ENCODE data around the gene MRPS21. TPM values are rescaled to one million over a fixed set of nuclear protein-coding genes. Genes with fewer than 3 reads are reported as not detected.
A peak's percentile ranks its signal among the peaks of the same experiment; 100 is the strongest.

Gene MRPS21
- total RNA-seq: 80.8 and 87.3 TPM in 2 replicates

DNA sequence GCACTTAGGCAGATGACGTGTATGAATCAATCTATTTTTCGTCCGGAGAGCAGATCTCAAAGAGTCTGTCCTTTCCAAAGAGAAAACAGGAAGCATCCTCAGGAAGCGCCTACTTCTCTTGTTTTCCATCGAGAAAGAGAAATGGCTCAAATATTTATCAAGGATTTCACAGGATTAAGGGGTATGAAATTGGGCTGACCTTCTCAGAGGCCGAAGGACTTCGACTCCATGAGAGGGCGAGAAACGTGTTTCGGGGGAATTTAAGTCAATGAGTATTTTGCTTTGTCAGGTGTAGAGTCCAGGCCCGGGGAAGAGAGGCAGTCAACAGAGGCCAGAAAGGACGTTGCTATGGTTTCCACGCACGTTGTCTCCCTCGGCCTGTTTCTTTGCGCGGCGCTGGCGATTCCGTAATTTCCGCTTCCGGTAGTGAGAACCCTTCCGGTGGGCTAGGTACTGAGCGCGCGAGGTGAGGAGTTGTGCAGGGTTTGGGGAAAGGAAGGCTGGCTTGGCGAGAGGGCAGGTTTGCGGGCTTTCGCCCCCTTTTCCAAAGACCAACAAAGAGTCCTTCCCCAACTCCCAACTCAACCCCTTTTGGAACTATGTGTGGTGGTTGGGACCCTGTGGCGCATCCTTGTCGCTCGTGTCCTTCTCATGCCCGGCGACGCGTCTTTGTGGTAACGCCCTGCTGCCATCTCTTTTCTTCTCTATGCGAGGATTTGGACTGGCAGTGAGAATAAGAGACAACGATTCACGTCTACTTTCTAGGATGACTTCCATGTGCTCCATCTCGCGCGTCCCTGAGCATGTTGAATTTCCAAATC is at the start of gene MRPS21:
MRPS21 (plus strand) TSS at position 429 of the 821 bp plus-strand sequence. CDS start 506 bp downstream, outside the sequence.
- peaks cover 26% of the 10 kb centered on the region for H3K4me1 Mint-ChIP-seq
- peaks cover 31% of the 10 kb centered on the region for H3K36me3 Mint-ChIP-seq (ENCODE audit: low read depth)
- H3K27me3 Mint-ChIP-seq: no peaks in the 10 kb centered on the region
- H3K9me3 Mint-ChIP-seq: no peaks in the 10 kb centered on the region
- intact Hi-C loops (cut with micrococcal nuclease): loop anchor here (1.0 to 2.0 kb wide), 4 partner anchors 11 to 71 kb away; partner anchors contain the start of genes APH1A, CIART and RPRD2
- DNase-seq: peak; percentile 97
- H3K4me3 Mint-ChIP-seq: peak within 1 kb of the TSS; percentile 94
- H3K27ac Mint-ChIP-seq: peak within 1 kb of the TSS; percentile 97

DNA sequence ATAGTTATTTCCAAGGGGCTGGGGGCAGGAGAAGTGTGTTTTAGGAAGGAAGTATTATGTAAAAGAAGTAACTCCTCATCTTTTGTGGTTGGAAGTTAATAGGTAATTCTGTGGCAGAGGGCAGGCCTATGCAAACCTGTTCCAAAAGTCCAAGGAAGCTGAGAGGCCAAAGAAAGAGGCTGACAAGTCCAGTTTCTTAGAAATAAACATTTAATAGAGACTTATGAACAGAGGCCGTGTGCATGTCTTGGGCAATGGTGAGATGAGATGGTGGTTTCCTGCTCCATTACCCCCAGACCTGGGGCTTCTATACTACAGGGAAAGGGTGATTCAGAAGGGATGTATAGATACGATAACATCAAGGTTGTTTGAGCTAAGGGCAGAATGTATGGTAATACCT is 43.7 kb upstream of the MRPS21 start:
- intact Hi-C loops (cut with micrococcal nuclease): no loop called here
- Mint-ChIP-seq H3K36me3 (ENCODE audit: low read depth) (no peaks in the 10 kb centered on the region), H3K9me3 (no peaks in the 10 kb centered on the region), H3K4me1 (no peaks in the 10 kb centered on the region), H3K27me3 (peaks cover 9% of the 10 kb centered on the region), H3K4me3 (no peak overlapping the region), H3K27ac (no peak overlapping the region)
- no peak for DNase-seq

DNA sequence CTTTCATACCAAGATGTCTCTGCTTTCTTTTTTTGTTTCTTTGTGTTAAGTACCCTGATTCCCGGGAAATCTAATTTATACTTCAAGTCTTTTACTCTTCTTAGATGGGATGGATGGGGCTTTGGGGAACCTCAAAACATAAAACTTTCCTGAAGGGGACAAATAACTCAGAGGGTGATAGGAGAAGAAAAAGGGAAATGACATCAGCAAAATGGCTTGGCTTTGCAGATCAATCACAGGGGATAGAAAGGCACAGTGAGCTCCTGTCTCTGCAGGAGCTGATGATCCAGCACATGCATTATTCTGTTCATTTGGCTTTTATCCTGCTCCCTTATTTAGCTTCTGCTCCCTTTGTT is 37.5 kb upstream of the MRPS21 start:
- H3K4me3 Mint-ChIP-seq: peak overlapping the region; percentile 76
- no peak for DNase-seq
- H3K27me3 Mint-ChIP-seq: peaks cover 52% of the 10 kb centered on the region
- intact Hi-C loops (cut with micrococcal nuclease): loop anchor here (2.0 to 5.0 kb wide), 4 partner anchors 19 to 276 kb away; partner anchors contain the start of genes ANP32E and PRPF3
- H3K4me1 Mint-ChIP-seq: peaks cover 18% of the 10 kb centered on the region
- H3K9me3 Mint-ChIP-seq: no peaks in the 10 kb centered on the region
- no peak overlapping the region for H3K27ac Mint-ChIP-seq
- no peaks in the 10 kb centered on the region for H3K36me3 Mint-ChIP-seq (ENCODE audit: low read depth)

GRCh38 chr1:150256554-150257341 is 36.9 kb upstream of the MRPS21 start:
- Mint-ChIP-seq H3K9me3 (no peaks in the 10 kb centered on the region), H3K4me3 (no peak overlapping the region), H3K27ac (no peak overlapping the region), H3K4me1 (peaks cover 18% of the 10 kb centered on the region), H3K27me3 (peaks cover 52% of the 10 kb centered on the region), H3K36me3 (ENCODE audit: low read depth) (no peaks in the 10 kb centered on the region)
- intact Hi-C loops (cut with micrococcal nuclease): loop anchor here (2.0 to 5.0 kb wide), 4 partner anchors 20 to 276 kb away; partner anchors contain the start of genes ANP32E and PRPF3
- DNase-seq: no peak

DNA sequence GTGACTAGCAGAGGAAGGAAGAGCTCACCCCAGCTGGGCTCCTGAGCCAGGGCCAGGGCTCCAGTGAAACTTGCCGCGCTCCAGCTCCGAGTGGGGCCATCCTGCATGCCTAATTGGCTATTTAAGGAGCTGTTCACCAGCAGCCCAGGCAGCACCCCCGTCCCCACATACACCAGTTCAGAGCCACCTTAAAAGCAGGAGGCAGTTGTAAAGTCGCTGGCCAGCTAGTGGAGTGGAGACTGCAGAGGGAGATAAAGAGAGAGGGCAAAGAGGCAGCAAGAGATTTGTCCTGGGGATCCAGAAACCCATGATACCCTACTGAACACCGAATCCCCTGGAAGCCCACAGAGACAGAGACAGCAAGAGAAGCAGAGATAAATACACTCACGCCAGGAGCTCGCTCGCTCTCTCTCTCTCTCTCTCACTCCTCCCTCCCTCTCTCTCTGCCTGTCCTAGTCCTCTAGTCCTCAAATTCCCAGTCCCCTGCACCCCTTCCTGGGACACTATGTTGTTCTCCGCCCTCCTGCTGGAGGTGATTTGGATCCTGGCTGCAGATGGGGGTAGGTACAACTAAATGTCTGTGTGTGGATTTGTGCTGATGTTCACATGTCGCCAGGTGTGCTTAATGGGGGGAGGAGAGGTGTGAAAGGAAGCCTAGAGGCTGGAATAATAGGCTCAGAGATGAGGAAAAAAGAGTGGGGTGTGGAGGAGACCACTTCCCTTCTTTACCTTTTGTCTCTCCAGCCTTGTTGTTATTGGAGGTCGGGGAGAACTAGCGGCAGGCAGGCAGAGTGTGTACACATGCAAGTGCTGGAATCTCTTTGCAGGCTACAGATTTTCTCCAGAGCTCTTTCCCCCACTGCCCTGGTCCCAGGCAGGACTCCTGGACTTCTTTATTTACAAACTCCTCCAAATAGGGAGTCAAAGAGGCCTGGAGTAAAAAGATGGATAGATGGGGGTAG is 35.8 kb upstream of the MRPS21 start, which contains the start of gene CA14:
CA14 (plus strand) TSS at position 151 of the 962 bp plus-strand sequence; CDS start at position 506, 355 bp downstream.
- no peak for DNase-seq
- H3K4me1 Mint-ChIP-seq: peaks cover 18% of the 10 kb centered on the region
- H3K36me3 Mint-ChIP-seq (ENCODE audit: low read depth): no peaks in the 10 kb centered on the region
- intact Hi-C loops (cut with micrococcal nuclease): loop anchor here (2.0 to 5.0 kb wide), 4 partner anchors 21 to 274 kb away; partner anchors contain the start of genes ANP32E and PRPF3
- H3K9me3 Mint-ChIP-seq: no peaks in the 10 kb centered on the region
- no peak within 1 kb of the TSS for H3K4me3 Mint-ChIP-seq
- H3K27me3 Mint-ChIP-seq: peaks cover 52% of the 10 kb centered on the region
- no peak within 1 kb of the TSS for H3K27ac Mint-ChIP-seq

DNA sequence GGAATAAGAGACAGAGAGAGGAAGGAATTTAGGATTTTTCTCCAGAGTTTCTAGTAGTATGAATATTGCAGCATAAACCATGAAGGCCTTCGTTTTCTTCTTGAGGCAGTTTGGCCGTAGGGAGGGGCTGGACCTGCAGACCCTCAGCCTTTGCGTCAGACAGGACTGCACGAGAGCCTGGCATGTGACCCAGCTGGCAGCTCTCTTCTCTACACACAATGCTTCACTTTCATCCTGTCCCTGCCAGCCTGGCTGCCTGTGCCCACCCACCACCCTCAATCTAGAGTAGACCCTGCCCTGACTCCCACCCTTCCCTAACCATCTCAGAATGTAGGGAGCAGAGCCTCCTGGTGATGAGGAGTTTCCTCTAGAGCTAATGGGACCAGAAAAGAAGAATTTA is 34.4 kb upstream of the MRPS21 start:
- H3K36me3 Mint-ChIP-seq (ENCODE audit: low read depth): no peaks in the 10 kb centered on the region

GRCh38 chr1:150259758-150260669 is 33.6 kb upstream of the MRPS21 start:
- H3K4me1 Mint-ChIP-seq: peaks cover 18% of the 10 kb centered on the region

More for the DNA sequence above, 34.4 kb upstream of the MRPS21 start:
- no peak for DNase-seq
- H3K9me3 Mint-ChIP-seq: no peaks in the 10 kb centered on the region
- H3K4me3 Mint-ChIP-seq: no peak overlapping the region
- peaks cover 18% of the 10 kb centered on the region for H3K4me1 Mint-ChIP-seq
- intact Hi-C loops (cut with micrococcal nuclease): loop anchor here (5.0 kb wide), 3 partner anchors 63 to 273 kb away; partner anchors contain the start of gene PRPF3
- no peak overlapping the region for H3K27ac Mint-ChIP-seq
- peaks cover 49% of the 10 kb centered on the region for H3K27me3 Mint-ChIP-seq

GRCh38 chr1:150261367-150261766 is 32.3 kb upstream of the MRPS21 start:
- H3K27ac Mint-ChIP-seq: no peak overlapping the region
- H3K9me3 Mint-ChIP-seq: no peaks in the 10 kb centered on the region

More at GRCh38 chr1:150259758-150260669, 33.6 kb upstream of the MRPS21 start:
- Mint-ChIP-seq H3K36me3 (ENCODE audit: low read depth) (peaks cover 4% of the 10 kb centered on the region), H3K4me3 (no peak overlapping the region), H3K9me3 (no peaks in the 10 kb centered on the region), H3K27me3 (peaks cover 49% of the 10 kb centered on the region), H3K27ac (no peak overlapping the region)
- intact Hi-C loops (cut with micrococcal nuclease): loop anchor here (5.0 kb wide), 3 partner anchors 62 to 272 kb away; partner anchors contain the start of gene PRPF3
- DNase-seq: no peak

DNA sequence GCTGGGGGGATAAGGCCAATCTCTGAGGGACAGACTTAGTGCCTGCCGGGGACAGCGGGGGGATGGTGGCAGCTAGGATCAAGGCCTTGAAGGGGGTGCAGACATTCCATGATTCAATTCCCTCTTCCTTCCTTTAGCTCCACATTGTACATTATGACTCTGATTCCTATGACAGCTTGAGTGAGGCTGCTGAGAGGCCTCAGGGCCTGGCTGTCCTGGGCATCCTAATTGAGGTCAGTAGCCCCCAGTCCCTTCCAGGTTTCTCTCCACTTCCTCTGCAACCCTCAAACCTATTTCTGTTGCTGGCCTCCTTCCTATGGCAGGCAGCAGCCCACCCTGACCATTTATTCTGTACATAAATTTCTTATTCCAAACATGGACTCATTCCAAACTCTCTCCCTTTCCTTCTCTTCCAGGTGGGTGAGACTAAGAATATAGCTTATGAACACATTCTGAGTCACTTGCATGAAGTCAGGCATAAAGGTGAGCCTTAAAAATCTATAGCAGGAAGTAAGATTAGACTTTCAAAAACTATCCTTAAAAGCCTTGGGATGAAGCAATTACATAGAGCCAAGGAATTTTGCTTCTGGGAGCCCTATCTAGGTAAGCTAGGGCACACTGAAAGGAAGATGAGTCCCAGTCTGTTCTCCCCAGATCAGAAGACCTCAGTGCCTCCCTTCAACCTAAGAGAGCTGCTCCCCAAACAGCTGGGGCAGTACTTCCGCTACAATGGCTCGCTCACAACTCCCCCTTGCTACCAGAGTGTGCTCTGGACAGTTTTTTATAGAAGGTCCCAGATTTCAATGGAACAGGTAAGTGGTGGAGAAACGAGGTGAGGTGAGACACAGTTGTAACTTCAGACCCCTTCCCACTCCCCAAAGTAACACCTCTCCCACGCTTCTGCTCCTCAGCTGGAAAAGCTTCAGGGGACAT is 31.0 kb upstream of the MRPS21 start:
- H3K9me3 Mint-ChIP-seq: no peaks in the 10 kb centered on the region
- H3K4me1 Mint-ChIP-seq: peaks cover 18% of the 10 kb centered on the region
- intact Hi-C loops (cut with micrococcal nuclease): no loop called here
- no peak overlapping the region for H3K27ac Mint-ChIP-seq
- peaks cover 26% of the 10 kb centered on the region for H3K36me3 Mint-ChIP-seq (ENCODE audit: low read depth)
- peaks cover 28% of the 10 kb centered on the region for H3K27me3 Mint-ChIP-seq
- H3K4me3 Mint-ChIP-seq: no peak overlapping the region
- no peak for DNase-seq

More at GRCh38 chr1:150261367-150261766, 32.3 kb upstream of the MRPS21 start:
- Mint-ChIP-seq H3K36me3 (ENCODE audit: low read depth) (peaks cover 17% of the 10 kb centered on the region), H3K4me3 (no peak overlapping the region), H3K4me1 (peaks cover 11% of the 10 kb centered on the region), H3K27me3 (peaks cover 40% of the 10 kb centered on the region)
- intact Hi-C loops (cut with micrococcal nuclease): no loop called here
- no peak for DNase-seq

DNA sequence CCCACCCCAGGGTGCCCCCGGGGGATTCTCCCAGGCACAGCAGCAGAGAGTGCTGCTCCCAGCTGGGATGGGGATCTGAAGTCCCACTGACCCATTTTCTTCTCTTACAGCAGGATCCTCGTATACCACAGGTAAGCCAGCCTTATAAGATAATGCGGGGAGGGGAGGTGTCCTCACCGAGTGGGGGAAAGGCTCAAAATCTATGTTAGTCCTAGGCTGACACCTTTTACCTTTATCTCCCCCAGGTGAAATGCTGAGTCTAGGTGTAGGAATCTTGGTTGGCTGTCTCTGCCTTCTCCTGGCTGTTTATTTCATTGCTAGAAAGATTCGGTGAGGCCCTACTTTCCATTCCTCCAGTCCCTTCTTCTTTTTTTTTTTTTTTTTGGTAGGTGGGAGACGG is 30.1 kb upstream of the MRPS21 start:
- Mint-ChIP-seq H3K27me3 (peaks cover 20% of the 10 kb centered on the region), H3K4me3 (no peak overlapping the region), H3K9me3 (no peaks in the 10 kb centered on the region), H3K4me1 (peaks cover 24% of the 10 kb centered on the region), H3K27ac (no peak overlapping the region), H3K36me3 (ENCODE audit: low read depth) (peaks cover 26% of the 10 kb centered on the region)
- DNase-seq: no peak
- intact Hi-C loops (cut with micrococcal nuclease): no loop called here

DNA sequence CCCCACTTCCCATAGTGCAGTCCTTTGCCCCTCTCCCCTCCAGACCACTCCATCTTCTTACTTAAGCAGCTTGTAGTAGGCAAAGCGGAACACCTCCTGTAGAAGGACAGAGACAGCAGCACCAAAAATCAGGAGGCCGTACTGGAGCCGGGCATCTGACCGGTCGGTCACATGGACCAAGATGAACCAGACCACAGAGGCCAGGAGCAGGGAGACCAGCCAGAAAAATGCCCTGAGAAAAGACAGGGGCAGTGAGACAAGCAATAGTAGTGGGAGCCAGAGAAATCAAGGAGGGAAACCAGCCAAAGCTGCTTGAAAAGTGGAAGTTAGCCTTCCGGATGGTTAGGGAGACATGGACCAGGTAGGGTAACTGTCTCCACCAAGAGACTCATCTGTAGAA is 25.8 kb upstream of the MRPS21 start:
- Mint-ChIP-seq H3K36me3 (ENCODE audit: low read depth) (peaks cover 29% of the 10 kb centered on the region), H3K9me3 (no peaks in the 10 kb centered on the region), H3K4me3 (peak overlapping the region; percentile 98), H3K27ac (peak overlapping the region; percentile 96), H3K27me3 (no peaks in the 10 kb centered on the region), H3K4me1 (peaks cover 31% of the 10 kb centered on the region)
- no peak for DNase-seq
- intact Hi-C loops (cut with micrococcal nuclease): loop anchor here (2.0 kb wide), 4 partner anchors 13 to 361 kb away; partner anchors contain the start of genes ENSA and TARS2

Measured in activated CD4-positive, alpha-beta T cell treated with anti-CD3 and anti-CD28 coated beads, Interleukin-2, amount 10 ng/mL, durations not matched to agents 24 days and 14 days (primary cell).